ENCODE measurements around the gene LRRC37A2. TPM values are rescaled to one million over a fixed set of nuclear protein-coding genes. Genes with fewer than 3 reads are reported as not detected.

The LRRC37A2 gene
- polyA plus RNA-seq, result 1.7 and 7.4 TPM in 2 replicates

GRCh38 chr17:46512168-46512567 is at the start of gene LRRC37A2:
TSS of gene LRRC37A2 (plus strand) at chr17:46512468. CDS start at chr17:46512713, 245 bp downstream.

GRCh38 chr17:46579083-46580075 is 67.1 kb downstream of the LRRC37A2 start, which contains the start of gene ARL17A:
TSS of gene ARL17A (minus strand) at chr17:46579691. CDS start at chr17:46576322, 3,369 bp downstream.

DNA sequence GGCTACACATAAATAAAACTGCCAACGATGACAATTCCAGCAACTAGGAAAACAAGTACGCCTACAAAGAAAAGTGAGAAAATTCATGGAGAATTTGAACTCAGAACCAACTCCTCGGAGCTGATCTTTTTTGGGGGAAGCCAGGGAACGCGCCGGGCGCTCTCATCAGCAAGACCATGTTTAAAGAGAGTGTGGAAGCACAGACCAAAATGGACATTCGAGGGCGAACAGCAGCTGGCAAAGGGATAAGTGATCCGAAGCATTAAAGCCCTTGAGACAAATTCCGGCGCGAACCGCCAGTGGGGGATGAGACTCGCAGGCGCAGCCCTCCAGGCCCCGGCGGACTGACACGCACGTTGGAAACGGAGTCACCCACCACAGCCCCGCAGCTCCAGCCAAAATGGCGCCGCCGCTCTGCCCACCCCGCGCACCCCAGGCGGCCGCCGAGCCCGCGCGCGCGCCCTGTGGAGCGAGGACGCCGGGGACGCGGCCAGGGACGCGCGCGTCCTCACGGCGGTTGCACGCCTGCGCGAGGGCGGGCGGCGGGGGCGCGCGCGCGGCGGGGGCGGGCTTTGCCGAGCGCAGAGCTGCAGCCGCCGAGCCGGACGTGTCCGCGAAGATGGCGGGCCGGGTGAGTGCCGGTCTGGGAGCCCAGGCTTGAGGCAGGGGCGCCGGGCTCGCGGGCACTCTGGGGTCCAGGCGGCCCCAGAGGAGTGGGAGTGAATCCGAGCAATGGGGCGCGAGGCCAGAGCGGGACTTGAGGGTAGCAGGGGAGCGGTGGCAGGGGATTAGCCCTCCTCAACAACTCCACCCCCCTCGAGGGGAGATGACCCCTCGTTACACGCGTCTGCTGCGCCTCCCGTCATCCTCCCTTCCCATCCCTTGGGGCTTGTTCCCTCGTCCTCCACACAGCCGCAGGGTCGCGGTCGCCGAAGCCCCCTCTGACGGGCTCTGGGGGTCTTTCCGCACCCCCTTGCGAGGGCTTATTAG is 78.2 kb downstream of the LRRC37A2 start, which contains the start of gene NSF:
NSF (plus strand) TSS at position 513 of the 990 bp plus-strand sequence; CDS start at position 620, 107 bp downstream.

Other genes with a start within 250 kb of the LRRC37A2 start
- gene LRRC37A, start 217.3 kb upstream of the LRRC37A2 start, polyA plus RNA-seq, result 0.09 and 0.63 TPM in 2 replicates
- 24.9 and 34.0 TPM in 2 replicates for gene ARL17B, start 150.7 kb upstream of the LRRC37A2 start, polyA plus RNA-seq
- 3.2 and 3.8 TPM in 2 replicates for gene ARL17A, start 67.2 kb downstream of the LRRC37A2 start, polyA plus RNA-seq
- 290 and 383 TPM in 2 replicates for gene NSF, start 78.2 kb downstream of the LRRC37A2 start, polyA plus RNA-seq

All from Purkinje cell (primary cell).